ENCODE results near the gene CARMIL3. TPM values are rescaled to one million over a fixed set of nuclear protein-coding genes. Genes with fewer than 3 reads are reported as not detected.

CARMIL3 gene
- total and polyA plus RNA-seq, 2 of the 8 experiments (the other 6 are each of a cell fraction or from before 2014, with no cell fraction given), result 6.0 to 9.0 TPM

GRCh38 chr14:24069411-24069735 is 17.6 kb downstream of the CARMIL3 start:
- H3K27ac ChIP-seq (ENCODE audit: low read depth, low read length), result no peak overlapping the region
- H3K79me1 ChIP-seq (ENCODE audit: low read depth, low read length), result no peaks in the 10 kb centered on the region
- FAIRE-seq (no peak), DNase-seq (ENCODE audit: low read depth in 1 of 2, low spot score in 2 of 2) (no peak)
- 93% methylated on average over 4 of the region's 6 CpGs; no CpG with 5 or more reads in 1 of the 2 experiments for WGBS, 2 experiments (ENCODE audit: extremely low coverage in 1 of 2, insufficient coverage in 1 of 2, insufficient read length in 1 of 2, insufficient replicate concordance in 2 of 2, low coverage in 1 of 2, low lambda C conversion rate in 2 of 2, missing lambda C conversion rate in 1 of 2)
- no peak overlapping the region for H2BK120ac ChIP-seq (replicated peaks; ENCODE audit: low read depth, low read length)
- H3K4me2 ChIP-seq (ENCODE audit: insufficient read depth in 1 of 2, low read depth in 2 of 2, low read length in 2 of 2), result no peak overlapping the region
- ChIA-PET CTCF (ENCODE audit: partially characterized antibody) (interaction anchor here (1.0 to 23.8 kb wide), 9 partner anchors 8 to 116 kb away, joined by 3 to 316 read pairs (median 3); partner anchors contain the start of genes DHRS4, IRF9 and PCK2), POLR2A (ENCODE audit: partially characterized antibody) (interaction anchor here (1.0 to 27.2 kb wide), 6 partner anchors 11 to 92 kb away, joined by 4 to 626 read pairs (median 11); partner anchors contain the start of genes CARMIL3, IRF9 and PCK2)
- H3K23me2 ChIP-seq (ENCODE audit: low read depth, low read length), result no peaks in the 10 kb centered on the region
- H3K9me3 ChIP-seq (ENCODE audit: insufficient read depth in 2 of 2, low read depth in 1 of 2, low read length in 1 of 2), result no peaks in the 10 kb centered on the region
- H3K79me2 ChIP-seq (ENCODE audit: control insufficient read depth in 1 of 2, insufficient read depth in 2 of 2, low read length in 2 of 2), result no peaks in the 10 kb centered on the region
- no peak overlapping the region for H3K4ac ChIP-seq (replicated peaks; ENCODE audit: insufficient read length, low read depth, low read length)
- H4K8ac ChIP-seq (ENCODE audit: extremely low read depth, insufficient read depth, low read length), result no peak overlapping the region
- no peak overlapping the region for H2BK20ac ChIP-seq (ENCODE audit: low read length)
- no peak overlapping the region for H3K23ac ChIP-seq (ENCODE audit: insufficient read length)
- no peak overlapping the region for H4K5ac ChIP-seq (ENCODE audit: insufficient read length, low read depth, low read length)
- no peak overlapping the region for H3K9ac ChIP-seq (replicated peaks in 1 of 4; ENCODE audit: extremely low read depth in 1 of 4, low read depth in 3 of 4, low read length in 3 of 4)
- no peaks in the 10 kb centered on the region; a peak in 1 of 7 replicates for H3K27me3 ChIP-seq (replicated peaks in 1 of 4; ENCODE audit: control insufficient read depth in 3 of 4, extremely low read depth in 1 of 4, insufficient read depth in 3 of 4, low read length in 3 of 4)
- no peak overlapping the region for H3K18ac ChIP-seq (ENCODE audit: extremely low read depth, low read length)
- H3K14ac ChIP-seq (ENCODE audit: insufficient read length), result no peak overlapping the region
- H3K56ac ChIP-seq (replicated peaks; ENCODE audit: insufficient read length, low read depth, low read length), result no peak overlapping the region
- H4K91ac ChIP-seq (replicated peaks; ENCODE audit: insufficient read length, low read length), result no peak overlapping the region
- no peak overlapping the region for H2AK5ac ChIP-seq (ENCODE audit: low read depth, low read length)
- no peak overlapping the region for H2AFZ ChIP-seq (ENCODE audit: low read length)
- no peaks in the 10 kb centered on the region for H4K20me1 ChIP-seq (replicated peaks in 1 of 2; ENCODE audit: control insufficient read depth in 1 of 2, insufficient read depth in 2 of 2, low read length in 2 of 2)
- H2BK5ac ChIP-seq (ENCODE audit: low read depth, low read length), result no peak overlapping the region
- H3K36me3 ChIP-seq (ENCODE audit: control insufficient read depth in 2 of 4, insufficient read depth in 4 of 4, low read length in 3 of 4), result no peaks in the 10 kb centered on the region
- no peak overlapping the region for H2BK12ac ChIP-seq (ENCODE audit: low read depth, low read length)
- H2BK15ac ChIP-seq (ENCODE audit: low read length), result no peak overlapping the region
- H3K4me3 ChIP-seq (ENCODE audit: extremely low read depth in 1 of 4, insufficient read depth in 2 of 4, low read depth in 3 of 4, low read length in 4 of 4), result no peak overlapping the region
- H3K4me1 ChIP-seq (replicated peaks in 1 of 4; ENCODE audit: control insufficient read depth in 3 of 4, insufficient read depth in 4 of 4, low read length in 3 of 4), result no peaks in the 10 kb centered on the region
- TF ChIP-seq RAD21 (IDR thresholded peaks at IDR 0.05 in 1 of 2, conservative IDR thresholded peaks at IDR 0.05 in 1 of 2; ENCODE audit: low read depth in 2 of 2, low read length in 2 of 2) (no peak), POLR2AphosphoS5 (IDR thresholded peaks at IDR 0.05; ENCODE audit: low read depth, low read length) (no peak), HDAC6 (IDR thresholded peaks at IDR 0.05; ENCODE audit: low read depth, low read length) (no peak), TBP (IDR thresholded peaks at IDR 0.05; ENCODE audit: low read depth, low read length) (no peak), CTBP2 (IDR thresholded peaks at IDR 0.05; ENCODE audit: borderline replicate concordance, insufficient read depth, insufficient read length, low read length) (no peak), POU5F1 (IDR thresholded peaks at IDR 0.05; ENCODE audit: low read depth, low read length) (no peak), CBX5 (IDR thresholded peaks at IDR 0.05; ENCODE audit: low read depth, low read length) (no peak), EP300 (IDR thresholded peaks at IDR 0.05; ENCODE audit: borderline replicate concordance in 1 of 2, low read depth in 2 of 2, low read length in 2 of 2) (no peak), ATF2 (IDR thresholded peaks at IDR 0.05; ENCODE audit: low read length) (no peak)

Data from H1 (cell line).